K562 (cell line): Measurements from ENCODE around the gene WFDC13.

Experiments
- CTCF ChIP-seq, 3 experiments: IDR thresholded peaks in 2 of 3; conservative IDR thresholded peaks in 1 of 3; 2 replicates each; pipeline ENCODE4 v1.5.1; 2011 to 2012; ENCODE audit warnings: low read length in 3 of 3, mild to moderate bottlenecking in 3 of 3, control low read depth in 2 of 3, improper control_type of control experiment in 1 of 3, inconsistent platforms in 1 of 3, low read depth in 1 of 3, mixed read lengths in 1 of 3, moderate library complexity in 1 of 3; ENCODE audit not compliant: insufficient read depth in 2 of 3
- FOXA3 ChIP-seq, 2 experiments: fragments of 450-650 bp in 1 of 2; sonication (generic) in 1 of 2; formaldehyde crosslinking; IDR thresholded peaks in 1 of 2; conservative IDR thresholded peaks in 1 of 2; 2 replicates each; pipeline versions ENCODE4 v1.4.0 to v1.8.0; 2020 to 2022; ENCODE audit warnings: mild to moderate bottlenecking in 2 of 2, missing genetic modification reagents in 1 of 2
- HDAC2 ChIP-seq: fragments of 450-650 bp; IDR thresholded peaks from 2 replicates; pipeline ENCODE4 v1.6.1; 2016; ENCODE audit warnings: mild to moderate bottlenecking
- JUN ChIP-seq, 2 experiments: sonication (generic) in 1 of 2; formaldehyde crosslinking in 1 of 2; IDR thresholded peaks; 2 replicates each; pipeline versions ENCODE4 v1.6.1 to v1.8.0; 2012 to 2022; ENCODE audit warnings: borderline replicate concordance in 2 of 2, mild to moderate bottlenecking in 2 of 2, improper control_type of control experiment in 1 of 2, low read depth in 1 of 2, low read length in 1 of 2, missing genetic modification reagents in 1 of 2
- KAT2B ChIP-seq: IDR thresholded peaks from one replicate; pipeline ENCODE4 v1.6.1; 2012; ENCODE audit warnings: low read depth, mild to moderate bottlenecking, control low read depth, inconsistent platforms, low read length, moderate library complexity
- POLR2A ChIP-seq: fragments of 450-650 bp; conservative IDR thresholded peaks from 2 replicates; pipeline ENCODE4 v1.6.1; 2016
- POU5F1 ChIP-seq: fragments of 150-350 bp; IDR thresholded peaks from 2 replicates; pipeline ENCODE4 v1.6.1; 2014; ENCODE audit warnings: borderline replicate concordance, low read length, low read depth, mild to moderate bottlenecking; ENCODE audit not compliant: partially characterized antibody
- ZBTB11 ChIP-seq, 3 experiments: fragments of 200-800 bp in 1 of 3; fragments of 250-450 bp in 1 of 3; fragments of 450-650 bp in 1 of 3; sonication (Bioruptor Pico) in 1 of 3; sonication (Bioruptor generic) in 1 of 3; formaldehyde crosslinking in 1 of 3; IDR thresholded peaks; 2 replicates each; pipeline versions ENCODE4 v1.6.1 to v1.8.0; 2016 to 2022; ENCODE audit warnings: mild to moderate bottlenecking in 2 of 3, missing genetic modification characterization in 2 of 3, missing compliant biosample characterization in 1 of 3, moderate library complexity in 1 of 3
- ZNF639 ChIP-seq, 2 experiments: fragments of 200-800 bp in 1 of 2; sonication (Bioruptor generic) in 1 of 2; sonication (generic) in 1 of 2; formaldehyde crosslinking in 1 of 2; IDR thresholded peaks in 1 of 2; conservative IDR thresholded peaks in 1 of 2; 2 replicates each; pipeline versions ENCODE4 v1.5.0 to v1.6.1; 2016 to 2020; ENCODE audit warnings: missing compliant biosample characterization in 1 of 2, missing genetic modification characterization in 1 of 2, missing genetic modification reagents in 1 of 2
- ZNF696 ChIP-seq: fragments of 250-450 bp; sonication (Bioruptor Pico); conservative IDR thresholded peaks from 2 replicates; pipeline ENCODE4 v1.4.0; 2020; ENCODE audit warnings: mild to moderate bottlenecking, moderate library complexity
- ZNF75A ChIP-seq: fragments of 450-650 bp; formaldehyde crosslinking; IDR thresholded peaks from 2 replicates; pipeline ENCODE4 v1.4.0; 2020; ENCODE audit warnings: mild to moderate bottlenecking
- TF ChIP-seq, protein P1 (sequence below), 2 experiments: fragments of 150-350 bp in 1 of 2; IDR thresholded peaks; 2 replicates each; pipeline ENCODE4 v1.6.1; 2012 to 2016; ENCODE audit warnings: low read depth in 2 of 2, low read length in 2 of 2, mild to moderate bottlenecking in 1 of 2, moderate library complexity in 1 of 2
- TF ChIP-seq, protein P2 (sequence below): sonication (generic); formaldehyde crosslinking; IDR thresholded peaks from 2 replicates; pipeline ENCODE4 v1.8.1; 2023; ENCODE audit warnings: mild to moderate bottlenecking, missing genetic modification reagents

- TF ChIP-seq POLR2A = no peak
- TF ChIP-seq, protein P1, sequence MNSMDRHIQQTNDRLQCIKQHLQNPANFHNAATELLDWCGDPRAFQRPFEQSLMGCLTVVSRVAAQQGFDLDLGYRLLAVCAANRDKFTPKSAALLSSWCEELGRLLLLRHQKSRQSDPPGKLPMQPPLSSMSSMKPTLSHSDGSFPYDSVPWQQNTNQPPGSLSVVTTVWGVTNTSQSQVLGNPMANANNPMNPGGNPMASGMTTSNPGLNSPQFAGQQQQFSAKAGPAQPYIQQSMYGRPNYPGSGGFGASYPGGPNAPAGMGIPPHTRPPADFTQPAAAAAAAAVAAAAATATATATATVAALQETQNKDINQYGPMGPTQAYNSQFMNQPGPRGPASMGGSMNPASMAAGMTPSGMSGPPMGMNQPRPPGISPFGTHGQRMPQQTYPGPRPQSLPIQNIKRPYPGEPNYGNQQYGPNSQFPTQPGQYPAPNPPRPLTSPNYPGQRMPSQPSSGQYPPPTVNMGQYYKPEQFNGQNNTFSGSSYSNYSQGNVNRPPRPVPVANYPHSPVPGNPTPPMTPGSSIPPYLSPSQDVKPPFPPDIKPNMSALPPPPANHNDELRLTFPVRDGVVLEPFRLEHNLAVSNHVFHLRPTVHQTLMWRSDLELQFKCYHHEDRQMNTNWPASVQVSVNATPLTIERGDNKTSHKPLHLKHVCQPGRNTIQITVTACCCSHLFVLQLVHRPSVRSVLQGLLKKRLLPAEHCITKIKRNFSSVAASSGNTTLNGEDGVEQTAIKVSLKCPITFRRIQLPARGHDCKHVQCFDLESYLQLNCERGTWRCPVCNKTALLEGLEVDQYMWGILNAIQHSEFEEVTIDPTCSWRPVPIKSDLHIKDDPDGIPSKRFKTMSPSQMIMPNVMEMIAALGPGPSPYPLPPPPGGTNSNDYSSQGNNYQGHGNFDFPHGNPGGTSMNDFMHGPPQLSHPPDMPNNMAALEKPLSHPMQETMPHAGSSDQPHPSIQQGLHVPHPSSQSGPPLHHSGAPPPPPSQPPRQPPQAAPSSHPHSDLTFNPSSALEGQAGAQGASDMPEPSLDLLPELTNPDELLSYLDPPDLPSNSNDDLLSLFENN (IDR thresholded peaks at IDR 0.05; ENCODE audit: low read depth in 2 of 2, low read length in 2 of 2) = no peak
- no peak for TF ChIP-seq ZNF75A (CRISPR knock-in tag)
- TF ChIP-seq ZNF639 (CRISPR knock-in tag; conservative IDR thresholded peaks at IDR 0.05 in 1 of 2, IDR thresholded peaks at IDR 0.05 in 1 of 2) = no peak
- TF ChIP-seq HDAC2 = no peak
- no peak for TF ChIP-seq ZBTB11 (CRISPR knock-in tag; IDR thresholded peaks at IDR 0.05)
- no peak for TF ChIP-seq KAT2B
- no peak for TF ChIP-seq ZNF696
- TF ChIP-seq, protein P2, sequence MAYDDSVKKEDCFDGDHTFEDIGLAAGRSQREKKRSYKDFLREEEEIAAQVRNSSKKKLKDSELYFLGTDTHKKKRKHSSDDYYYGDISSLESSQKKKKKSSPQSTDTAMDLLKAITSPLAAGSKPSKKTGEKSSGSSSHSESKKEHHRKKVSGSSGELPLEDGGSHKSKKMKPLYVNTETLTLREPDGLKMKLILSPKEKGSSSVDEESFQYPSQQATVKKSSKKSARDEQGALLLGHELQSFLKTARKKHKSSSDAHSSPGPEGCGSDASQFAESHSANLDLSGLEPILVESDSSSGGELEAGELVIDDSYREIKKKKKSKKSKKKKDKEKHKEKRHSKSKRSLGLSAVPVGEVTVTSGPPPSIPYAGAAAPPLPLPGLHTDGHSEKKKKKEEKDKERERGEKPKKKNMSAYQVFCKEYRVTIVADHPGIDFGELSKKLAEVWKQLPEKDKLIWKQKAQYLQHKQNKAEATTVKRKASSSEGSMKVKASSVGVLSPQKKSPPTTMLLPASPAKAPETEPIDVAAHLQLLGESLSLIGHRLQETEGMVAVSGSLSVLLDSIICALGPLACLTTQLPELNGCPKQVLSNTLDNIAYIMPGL (CRISPR knock-in tag) = no peak
- no peak for TF ChIP-seq CTCF (IDR thresholded peaks at IDR 0.05 in 2 of 3, conservative IDR thresholded peaks at IDR 0.05 in 1 of 3; ENCODE audit: insufficient read depth in 2 of 3, low read depth in 1 of 3, low read length in 3 of 3)
- no peak for TF ChIP-seq JUN (IDR thresholded peaks at IDR 0.05; ENCODE audit: borderline replicate concordance, low read depth, low read length)
- no peak for TF ChIP-seq JUN (CRISPR knock-in tag; IDR thresholded peaks at IDR 0.05; ENCODE audit: borderline replicate concordance)
- no peak for TF ChIP-seq POU5F1
- no peak for TF ChIP-seq FOXA3 (CRISPR knock-in tag; conservative IDR thresholded peaks at IDR 0.05 in 1 of 2, IDR thresholded peaks at IDR 0.05 in 1 of 2)
Measured at GRCh38 chr20:45735988-45736387, 34.1 kb downstream of the WFDC13 start.
